Endothelial cell of umbilical vein (primary cell): Measurements from ENCODE around the gene NUPR2. TPM values are rescaled to one million over a fixed set of nuclear protein-coding genes. Genes with fewer than 3 reads are reported as not detected.

Experiments used
- BruUV-seq: library from RNA; stranded (reverse); fragments of 400-500 nt; replicated peaks from 2 replicates; lab custom pipeline; 2021; lab: Mats Ljungman, UMichigan
- CTCF ChIA-PET: fragments of 300-600, 350-600 bp; sonication (Branson Sonifier 250); formaldehyde crosslinking; loops from one replicate; lab custom pipeline; 2021; ENCODE audit warnings: antibody characterized with exemption, inconsistent platforms; lab: Charles Lee
- POLR2A ChIA-PET: fragments of 300-600, 350-600 bp; sonication (Branson Sonifier 250); formaldehyde crosslinking; loops from one replicate; lab custom pipeline; 2021; ENCODE audit warnings: antibody characterized with exemption, inconsistent platforms; lab: Charles Lee
- DNase-seq: peaks from one replicate; pipeline ENCODE4 v3.0.0-alpha.2; 2011; ENCODE audit warnings: low read depth, low spot score
- FAIRE-seq: peaks from 2 replicates; lab custom pipeline; 2011; peaks lifted over from hg19 to GRCh38; lab: Jason Lieb, UNC
- H2AFZ ChIP-seq: 2 replicates; pipeline ENCODE4 v1.6.0; 2012; ENCODE audit warnings: low read depth, low read length, control low read depth, inconsistent platforms
- H3K27ac ChIP-seq: 2 replicates; pipeline ENCODE4 v1.5.1; 2011; ENCODE audit warnings: low read depth, mild to moderate bottlenecking, control low read depth, low read length, moderate library complexity; ENCODE audit not compliant: insufficient read depth
- H3K27me3 ChIP-seq, 2 experiments: 2 replicates each; pipeline versions ENCODE4 v1.6.0 to v1.6.1; 2011; ENCODE audit warnings: low read length in 2 of 2, mixed read lengths in 1 of 2; ENCODE audit not compliant: control insufficient read depth in 2 of 2, insufficient read depth in 2 of 2
- H3K36me3 ChIP-seq, 2 experiments: 2 replicates in 1 of 2; 3 replicates in 1 of 2; pipeline ENCODE4 v1.5.1; 2011; ENCODE audit warnings: low read length in 2 of 2, mild to moderate bottlenecking in 1 of 2, moderate library complexity in 1 of 2; ENCODE audit not compliant: control insufficient read depth in 2 of 2, insufficient read depth in 2 of 2; ENCODE audit errors: extremely low read depth in 1 of 2
- H3K4me1 ChIP-seq: 3 replicates; pipeline ENCODE4 v1.5.1; 2011; ENCODE audit warnings: mild to moderate bottlenecking, low read length; ENCODE audit not compliant: control insufficient read depth, insufficient read depth; ENCODE audit errors: extremely low read depth
- H3K4me2 ChIP-seq: 2 replicates; pipeline ENCODE4 v1.6.1; 2011; ENCODE audit warnings: low read length, control low read depth, mixed read lengths; ENCODE audit not compliant: insufficient read depth
- H3K4me3 ChIP-seq, 3 experiments: fragments of 200-600 bp in 1 of 3; sonication (generic), shearing (Covaris generic) in 1 of 3; replicated peaks in 1 of 3; 2 replicates each; pipeline ENCODE4 v1.5.1; 2011 to 2016; ENCODE audit warnings: control low read depth in 3 of 3, low read length in 3 of 3, mild to moderate bottlenecking in 2 of 3, inconsistent platforms in 1 of 3, low read depth in 1 of 3, moderate library complexity in 1 of 3; ENCODE audit not compliant: insufficient read depth in 1 of 3
- H3K79me2 ChIP-seq: 2 replicates; pipeline ENCODE4 v1.6.0; 2012; ENCODE audit warnings: low read length, inconsistent platforms; ENCODE audit not compliant: control insufficient read depth, insufficient read depth
- H3K9ac ChIP-seq: replicated peaks from 2 replicates; pipeline ENCODE3; 2011; ENCODE audit warnings: low read length, control low read depth; ENCODE audit not compliant: insufficient read depth; ENCODE audit errors: extremely low read depth
- H3K9me1 ChIP-seq: replicated peaks from 3 replicates; pipeline ENCODE4 v1.6.0; 2011; ENCODE audit warnings: mild to moderate bottlenecking, low read length; ENCODE audit not compliant: control insufficient read depth, insufficient read depth; ENCODE audit errors: extremely low read depth
- H3K9me3 ChIP-seq: replicated peaks from 2 replicates; pipeline ENCODE4 v1.5.1; 2012; ENCODE audit warnings: low read length, inconsistent platforms; ENCODE audit not compliant: control insufficient read depth, insufficient read depth
- H4K20me1 ChIP-seq: replicated peaks from 2 replicates; pipeline ENCODE3; 2011; ENCODE audit warnings: mild to moderate bottlenecking, low read length; ENCODE audit not compliant: control insufficient read depth, insufficient read depth; ENCODE audit errors: extremely low read depth
- CTCF ChIP-seq, 2 donors: IDR thresholded peaks; 1 replicate in 1 of 2; 2 replicates in 1 of 2; pipeline ENCODE4 v1.5.1; 2011; ENCODE audit warnings: low read length in 2 of 2, mild to moderate bottlenecking in 2 of 2, moderate library complexity in 2 of 2, control low read depth in 1 of 2, inconsistent platforms in 1 of 2, low read depth in 1 of 2; ENCODE audit not compliant: insufficient read depth in 1 of 2; ENCODE audit errors: extremely low read depth in 1 of 2
- GATA2 ChIP-seq: IDR thresholded peaks from 2 replicates; pipeline ENCODE4 v1.7.0; 2011; ENCODE audit warnings: low read depth, mild to moderate bottlenecking, moderate library complexity, mixed read lengths, low read length; ENCODE audit not compliant: insufficient read length, insufficient read depth
- JUN ChIP-seq: IDR thresholded peaks from 2 replicates; pipeline ENCODE4 v1.6.1; 2011; ENCODE audit warnings: borderline replicate concordance, low read depth; ENCODE audit not compliant: insufficient read length, insufficient read depth
- dilution Hi-C: fragments of 300-500 bp; cut with MboI; formaldehyde crosslinking; loops from one replicate; pipeline ENCODE4 v1.15.0; 2019; ENCODE audit warnings: low sequenced_read_pairs; ENCODE audit not compliant: extremely low pct_ligation_motif_present
- intact Hi-C: fragments of 100-400 bp; cut with micrococcal nuclease; formaldehyde crosslinking; loops from one replicate; pipeline ENCODE4 v1.10.0; 2022
- polyA plus RNA-seq, 4 experiments: library from polyadenylated mRNA; depleted of rRNA in 3 of 4; stranded (reverse) in 3 of 4; unstranded in 1 of 4; fragments of >200 nt; gene quantifications; 2 replicates each; pipeline versions ENCODE4 v1.2.1 to v1.2.3, GENCODE V29; 2011 to 2012; ENCODE audit warnings: missing spikeins in 1 of 4
- total RNA-seq: library from RNA; stranded (reverse); gene quantifications from 2 replicates; pipeline ENCODE4 v1.2.3, GENCODE V29; 2021

NUPR2 gene
- total and polyA plus RNA-seq, 2 donors (not counting 3 experiments of a cell fraction or from before 2014, with no cell fraction given), result not detected

GRCh38 chr7:56079450-56080185 is 36.6 kb downstream of the NUPR2 start:
- dilution Hi-C loops (no loop called here), intact Hi-C loops (loop anchor here (2.0 kb wide), 2 partner anchors 13 to 27 kb away; partner anchors contain the start of genes CHCHD2 and PHKG1)
- Histone ChIP-seq H3K4me2 (no peak overlapping the region), H3K9ac (peak overlapping the region; percentile 25), H3K9me1 (no peaks in the 10 kb centered on the region), H3K9me3 (no peaks in the 10 kb centered on the region), H3K36me3 (peaks cover 0 to 2% of the 10 kb centered on the region in 2 experiments), H3K4me1 (peaks cover 26% of the 10 kb centered on the region), H4K20me1 (no peaks in the 10 kb centered on the region), H3K27ac (peak overlapping the region; percentile 73), H3K79me2 (no peaks in the 10 kb centered on the region), H2AFZ (peak overlapping the region; percentile 9), H3K27me3 (no peaks in the 10 kb centered on the region), H3K4me3 (no peak overlapping the region)
- no TSS peak for BruUV-seq
- FAIRE-seq (peak; percentile 97), DNase-seq (peak; percentile 93)
- TF ChIP-seq GATA2 (no peak), CTCF (IDR thresholded peaks at IDR 0.05; ENCODE audit: extremely low read depth in 1 of 2, insufficient read depth in 1 of 2, low read depth in 1 of 2, low read length in 2 of 2) (peak; percentile 89 to 92), JUN (no peak)
- ChIA-PET POLR2A (interaction anchor here (0.6 to 1.1 kb wide), 2 partner anchors 12 to 15 kb away, joined by 4 to 13 read pairs; no protein-coding TSS in a partner anchor), CTCF (interaction anchor here (0.6 to 3.1 kb wide), 18 partner anchors 9 to 438 kb away, joined by 3 to 49 read pairs (median 6); partner anchors contain the start of genes CCT6A, CHCHD2, PHKG1 and PSPH)
